Right atrium auricular region (tissue), 2 donors: ENCODE data around the gene ETV2. TPM values are rescaled to one million over a fixed set of nuclear protein-coding genes. Genes with fewer than 3 reads are reported as not detected.
A peak's percentile ranks its signal among the peaks of the same experiment; 100 is the strongest.

ENCODE experiments used
- DNase-seq: peaks from one replicate; pipeline ENCODE4 v3.0.0-alpha.2; 2019; ENCODE audit warnings: low spot score
- H3K27ac ChIP-seq, 2 donors: fragments of 200-600 bp; sonication (generic); 1 replicate in 1 of 2; 2 replicates in 1 of 2; pipeline ENCODE4 v1.5.1; 2016 to 2019
- H3K27me3 ChIP-seq, 2 donors: fragments of 200-600 bp; sonication (generic); one replicate each; pipeline versions ENCODE4 v1.5.1 to v1.6.0; 2017 to 2019
- H3K36me3 ChIP-seq: fragments of 200-600 bp; sonication (generic); one replicate; pipeline ENCODE4 v1.5.1; 2016
- H3K4me1 ChIP-seq, 2 donors: fragments of 200-600 bp; sonication (generic); one replicate each; pipeline versions ENCODE4 v1.5.1 to v1.6.0; 2017 to 2019
- H3K4me3 ChIP-seq, 2 donors: fragments of 200-600 bp; sonication (generic); 1 replicate in 1 of 2; 2 replicates in 1 of 2; pipeline ENCODE4 v1.5.1; 2017 to 2019; ENCODE audit warnings: mild to moderate bottlenecking in 1 of 2, moderate library complexity in 1 of 2
- H3K9me3 ChIP-seq, 2 donors: fragments of 200-600 bp; sonication (generic); one replicate each; pipeline ENCODE4 v1.5.1; 2019
- total RNA-seq, 2 donors: library from RNA; depleted of rRNA; stranded (reverse); fragments of >200 nt; gene quantifications; one replicate each; pipeline ENCODE4 v1.1.0, GENCODE V29; 2016
- TF ChIP-seq, protein P1 (sequence below), 2 donors: fragments of 200-600 bp; sonication (generic); IDR thresholded peaks; one replicate each; pipeline ENCODE4 v1.5.1; 2019; ENCODE audit warnings: antibody characterized with exemption in 2 of 2

ETV2 gene
- total RNA-seq, 2 donors from 2014 or later: 1.2 TPM; not detected in 1

DNA sequence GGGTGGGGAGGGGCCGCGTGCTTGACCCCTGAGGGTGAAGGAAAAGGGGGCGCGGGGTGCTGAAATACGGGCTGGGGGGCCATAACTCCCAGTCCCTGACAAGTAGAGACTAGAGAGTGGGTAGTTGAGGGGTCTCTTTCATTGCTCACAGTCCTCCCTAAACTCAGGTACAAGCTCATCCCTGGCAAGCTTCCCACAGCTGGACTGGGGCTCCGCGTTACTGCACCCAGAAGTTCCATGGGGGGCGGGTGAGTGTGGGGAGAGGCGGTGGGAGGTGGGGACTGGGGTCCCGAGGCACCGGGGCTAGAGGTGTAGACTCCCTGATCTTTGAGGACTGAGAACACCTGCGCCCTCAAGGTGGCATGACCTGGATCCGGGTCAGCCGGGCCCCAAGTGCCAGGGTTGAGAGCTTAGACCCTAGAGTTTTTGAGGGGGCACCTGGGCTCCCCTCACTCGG is 1.3 kb downstream of the ETV2 start:
- peak overlapping the region; percentile 84 to 87 for H3K27ac ChIP-seq
- H3K36me3 ChIP-seq: peaks cover 6% of the 10 kb centered on the region
- TF ChIP-seq, protein P1, sequence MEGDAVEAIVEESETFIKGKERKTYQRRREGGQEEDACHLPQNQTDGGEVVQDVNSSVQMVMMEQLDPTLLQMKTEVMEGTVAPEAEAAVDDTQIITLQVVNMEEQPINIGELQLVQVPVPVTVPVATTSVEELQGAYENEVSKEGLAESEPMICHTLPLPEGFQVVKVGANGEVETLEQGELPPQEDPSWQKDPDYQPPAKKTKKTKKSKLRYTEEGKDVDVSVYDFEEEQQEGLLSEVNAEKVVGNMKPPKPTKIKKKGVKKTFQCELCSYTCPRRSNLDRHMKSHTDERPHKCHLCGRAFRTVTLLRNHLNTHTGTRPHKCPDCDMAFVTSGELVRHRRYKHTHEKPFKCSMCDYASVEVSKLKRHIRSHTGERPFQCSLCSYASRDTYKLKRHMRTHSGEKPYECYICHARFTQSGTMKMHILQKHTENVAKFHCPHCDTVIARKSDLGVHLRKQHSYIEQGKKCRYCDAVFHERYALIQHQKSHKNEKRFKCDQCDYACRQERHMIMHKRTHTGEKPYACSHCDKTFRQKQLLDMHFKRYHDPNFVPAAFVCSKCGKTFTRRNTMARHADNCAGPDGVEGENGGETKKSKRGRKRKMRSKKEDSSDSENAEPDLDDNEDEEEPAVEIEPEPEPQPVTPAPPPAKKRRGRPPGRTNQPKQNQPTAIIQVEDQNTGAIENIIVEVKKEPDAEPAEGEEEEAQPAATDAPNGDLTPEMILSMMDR (IDR thresholded peaks at IDR 0.05): no peak
- DNase-seq: no peak
- no peaks in the 10 kb centered on the region for H3K9me3 ChIP-seq
- H3K27me3 ChIP-seq: no peaks in the 10 kb centered on the region
- H3K4me3 ChIP-seq: peak overlapping the region; percentile 41 to 65
- H3K4me1 ChIP-seq: peaks cover 0 to 37% of the 10 kb centered on the region in 2 donors

- peak; percentile 76 for DNase-seq
- H3K27me3 ChIP-seq: no peaks in the 10 kb centered on the region
- TF ChIP-seq, protein P1 (IDR thresholded peaks at IDR 0.05): no peak
- peak overlapping the region; percentile 84 to 87 for H3K27ac ChIP-seq
- H3K4me1 ChIP-seq: peaks cover 0 to 37% of the 10 kb centered on the region in 2 donors
- peak overlapping the region; percentile 41 to 65 for H3K4me3 ChIP-seq
- H3K36me3 ChIP-seq: no peaks in the 10 kb centered on the region
- H3K9me3 ChIP-seq: no peaks in the 10 kb centered on the region
Observed at GRCh38 chr19:35643255-35644205, 2.0 kb downstream of the ETV2 start.

- Histone ChIP-seq H3K4me3 (peak overlapping the region; percentile 41 to 65), H3K9me3 (no peaks in the 10 kb centered on the region), H3K27ac (peak overlapping the region; percentile 84 to 87), H3K36me3 (no peaks in the 10 kb centered on the region), H3K27me3 (no peaks in the 10 kb centered on the region), H3K4me1 (peaks cover 0 to 44% of the 10 kb centered on the region in 2 donors)
- TF ChIP-seq, protein P1 (IDR thresholded peaks at IDR 0.05): no peak
- peak; percentile 95 for DNase-seq
Observed at GRCh38 chr19:35644206-35644986, 2.9 kb downstream of the ETV2 start.

GRCh38 chr19:35644987-35645679 is 3.6 kb downstream of the ETV2 start:
- TF ChIP-seq, protein P1 (IDR thresholded peaks at IDR 0.05): no peak
- Histone ChIP-seq H3K36me3 (no peaks in the 10 kb centered on the region), H3K4me1 (peaks cover 0 to 51% of the 10 kb centered on the region in 2 donors)

More at GRCh38 chr19:35644987-35645679, 3.6 kb downstream of the ETV2 start:
- peak; percentile 83 for DNase-seq
- H3K9me3 ChIP-seq: no peaks in the 10 kb centered on the region
- H3K27ac ChIP-seq: peak overlapping the region; percentile 84 to 87
- peak overlapping the region; percentile 41 to 65 for H3K4me3 ChIP-seq
- no peaks in the 10 kb centered on the region for H3K27me3 ChIP-seq
